ENCODE data around the gene PITPNC1. TPM values are rescaled to one million over a fixed set of nuclear protein-coding genes. Genes with fewer than 3 reads are reported as not detected.
"Not testable (repeated sequence)": the region's sequence is repeated elsewhere in the genome, so short reads cannot be mapped to it uniquely, and the experiment has no call there.

The PITPNC1 gene
- total and polyA plus RNA-seq, 7 donors: 3.0 to 15.7 (median 5.6) TPM

DNA sequence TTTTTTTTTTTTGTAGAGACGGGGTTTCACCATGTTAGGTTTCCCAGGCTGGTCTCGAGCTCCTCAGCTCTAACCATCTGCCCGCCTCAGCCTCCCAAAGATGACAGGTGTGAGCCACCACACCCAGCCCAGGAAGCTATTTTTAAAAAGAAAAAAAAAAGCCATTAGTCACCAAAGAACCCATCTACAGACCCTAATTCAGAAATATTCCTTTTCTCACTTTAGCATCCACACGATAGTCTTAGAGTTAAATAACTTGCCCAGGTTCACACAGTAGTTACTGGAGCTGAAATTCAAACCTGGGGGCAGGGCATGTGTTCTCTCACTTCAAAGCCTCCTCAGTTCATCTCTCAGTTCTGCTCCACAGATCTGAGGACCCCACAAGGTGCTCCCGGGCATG, 270.4 kb downstream of the PITPNC1 start:
- intact Hi-C loops (cut with DNase I): no loop called here
- TF ChIP-seq EP300 (IDR thresholded peaks at IDR 0.05) (no peak), POLR2A (IDR thresholded peaks at IDR 0.05) (no peak), POLR2AphosphoS5 (IDR thresholded peaks at IDR 0.05) (no peak)
- TF ChIP-seq, protein P1, sequence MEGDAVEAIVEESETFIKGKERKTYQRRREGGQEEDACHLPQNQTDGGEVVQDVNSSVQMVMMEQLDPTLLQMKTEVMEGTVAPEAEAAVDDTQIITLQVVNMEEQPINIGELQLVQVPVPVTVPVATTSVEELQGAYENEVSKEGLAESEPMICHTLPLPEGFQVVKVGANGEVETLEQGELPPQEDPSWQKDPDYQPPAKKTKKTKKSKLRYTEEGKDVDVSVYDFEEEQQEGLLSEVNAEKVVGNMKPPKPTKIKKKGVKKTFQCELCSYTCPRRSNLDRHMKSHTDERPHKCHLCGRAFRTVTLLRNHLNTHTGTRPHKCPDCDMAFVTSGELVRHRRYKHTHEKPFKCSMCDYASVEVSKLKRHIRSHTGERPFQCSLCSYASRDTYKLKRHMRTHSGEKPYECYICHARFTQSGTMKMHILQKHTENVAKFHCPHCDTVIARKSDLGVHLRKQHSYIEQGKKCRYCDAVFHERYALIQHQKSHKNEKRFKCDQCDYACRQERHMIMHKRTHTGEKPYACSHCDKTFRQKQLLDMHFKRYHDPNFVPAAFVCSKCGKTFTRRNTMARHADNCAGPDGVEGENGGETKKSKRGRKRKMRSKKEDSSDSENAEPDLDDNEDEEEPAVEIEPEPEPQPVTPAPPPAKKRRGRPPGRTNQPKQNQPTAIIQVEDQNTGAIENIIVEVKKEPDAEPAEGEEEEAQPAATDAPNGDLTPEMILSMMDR (IDR thresholded peaks at IDR 0.05): no peak
- 73 to 93% methylated on average over 5 of the region's 5 CpGs for WGBS, 2 donors
- no peaks in the 10 kb centered on the region for H3K36me3 ChIP-seq
- no peak for DNase-seq
- H3K4me3 ChIP-seq: no peak overlapping the region
- H3K27ac ChIP-seq: no peak overlapping the region
- no peaks in the 10 kb centered on the region for H3K4me1 ChIP-seq
- H3K27me3 ChIP-seq: no peaks in the 10 kb centered on the region
- no peaks in the 10 kb centered on the region for H3K9me3 ChIP-seq

DNA sequence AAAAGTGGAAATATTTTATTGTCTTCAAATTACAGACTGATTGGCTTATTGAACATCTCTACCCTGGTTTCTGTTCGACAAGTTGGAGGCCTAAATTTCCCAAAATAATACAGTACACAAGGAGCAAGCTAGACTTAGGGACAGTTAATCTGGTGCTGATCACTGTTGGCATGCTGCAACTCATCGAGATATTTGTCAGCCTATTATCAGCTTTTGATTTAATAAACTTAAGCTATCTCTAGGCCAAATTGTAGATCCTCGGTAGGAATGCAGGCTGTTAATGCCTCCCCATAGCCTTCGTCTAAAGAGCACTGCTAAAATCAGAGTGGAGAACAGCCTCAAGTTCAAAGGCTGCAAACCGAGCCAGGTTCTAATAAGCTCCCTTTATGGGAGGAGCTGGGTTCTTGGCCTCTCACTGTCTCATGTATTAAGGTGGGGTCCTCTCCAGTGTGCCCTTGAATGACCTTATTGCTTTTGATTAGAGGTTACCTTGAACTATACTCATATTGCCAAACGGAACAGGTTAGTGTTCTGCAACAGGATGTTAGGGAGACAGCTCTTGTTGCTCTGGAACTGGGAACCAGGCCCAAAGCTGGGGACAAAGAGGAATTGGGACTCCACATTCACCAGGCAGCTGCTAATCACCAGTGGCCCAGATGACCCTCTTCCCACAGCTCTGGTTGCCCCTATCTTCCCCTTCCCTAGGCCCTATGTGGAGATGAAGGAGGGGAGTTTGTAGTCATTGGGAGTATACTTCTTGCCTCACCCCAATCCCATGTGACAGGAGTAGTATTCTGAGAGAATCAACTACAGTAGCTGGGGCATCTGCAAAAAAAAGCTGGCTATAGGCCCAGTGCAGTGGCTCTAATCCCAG, 271.2 kb downstream of the PITPNC1 start:
- WGBS, 2 donors: 88 to 90% methylated on average over 6 of the region's 6 CpGs
- intact Hi-C loops (cut with DNase I): no loop called here
- no peak for DNase-seq

DNA sequence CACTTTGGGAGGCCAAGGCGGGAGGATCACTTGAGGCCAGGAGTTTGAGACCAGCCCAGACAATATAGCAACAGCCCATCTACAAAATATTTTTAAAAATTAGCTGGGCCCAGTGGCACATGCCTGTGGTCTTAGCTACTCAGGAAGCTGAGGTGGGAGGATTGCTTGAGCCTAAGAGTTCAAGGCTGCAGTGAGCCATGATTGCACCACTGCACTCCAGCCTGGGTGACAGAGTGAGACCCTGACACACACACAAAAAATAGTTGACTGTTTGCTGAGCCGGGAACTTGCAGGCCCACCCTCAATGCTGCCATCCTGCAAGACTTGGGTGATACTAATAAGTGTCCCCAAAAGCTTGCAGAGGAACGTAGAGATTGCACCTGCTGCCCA, 271.8 kb downstream of the PITPNC1 start:
- intact Hi-C loops (cut with DNase I); H3K9me3 ChIP-seq; H3K27me3 ChIP-seq; H3K36me3 ChIP-seq; H3K27ac ChIP-seq; H3K4me1 ChIP-seq; DNase-seq; H3K4me3 ChIP-seq: not testable (repeated sequence)
- WGBS, 2 donors: 92 to 96% methylated on average over 3 of the region's 3 CpGs

More for the DNA sequence above, 271.2 kb downstream of the PITPNC1 start:
- TF ChIP-seq, protein P1 (IDR thresholded peaks at IDR 0.05): no peak
- TF ChIP-seq EP300 (IDR thresholded peaks at IDR 0.05) (no peak), POLR2A (IDR thresholded peaks at IDR 0.05) (no peak), POLR2AphosphoS5 (IDR thresholded peaks at IDR 0.05) (no peak)
- Histone ChIP-seq H3K4me3 (no peak overlapping the region), H3K27ac (no peak overlapping the region), H3K4me1 (no peaks in the 10 kb centered on the region), H3K36me3 (no peaks in the 10 kb centered on the region), H3K27me3 (no peaks in the 10 kb centered on the region), H3K9me3 (no peaks in the 10 kb centered on the region)

DNA sequence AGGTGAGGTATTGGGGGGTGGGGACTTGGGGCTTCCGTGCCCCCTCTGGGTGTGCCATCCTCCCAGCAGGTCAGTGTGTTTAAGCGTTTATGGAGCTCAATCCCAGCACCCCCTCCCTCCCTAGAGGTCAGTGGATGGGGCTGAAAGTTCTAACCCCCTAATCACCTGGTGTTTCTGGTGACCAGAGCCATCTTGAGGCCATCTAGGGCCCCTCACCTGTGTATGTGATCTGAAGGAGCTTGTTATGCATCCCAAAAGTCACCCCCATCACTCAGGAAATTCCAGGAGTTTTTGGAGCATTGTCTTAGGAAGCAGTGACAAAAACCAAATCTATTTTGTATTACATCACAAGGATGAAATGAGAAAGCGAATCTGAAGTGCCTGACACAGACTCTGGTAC, 272.8 kb downstream of the PITPNC1 start:
- DNase-seq: no peak
- 83 to 84% methylated on average over 3 of the region's 3 CpGs for WGBS, 2 donors

DNA sequence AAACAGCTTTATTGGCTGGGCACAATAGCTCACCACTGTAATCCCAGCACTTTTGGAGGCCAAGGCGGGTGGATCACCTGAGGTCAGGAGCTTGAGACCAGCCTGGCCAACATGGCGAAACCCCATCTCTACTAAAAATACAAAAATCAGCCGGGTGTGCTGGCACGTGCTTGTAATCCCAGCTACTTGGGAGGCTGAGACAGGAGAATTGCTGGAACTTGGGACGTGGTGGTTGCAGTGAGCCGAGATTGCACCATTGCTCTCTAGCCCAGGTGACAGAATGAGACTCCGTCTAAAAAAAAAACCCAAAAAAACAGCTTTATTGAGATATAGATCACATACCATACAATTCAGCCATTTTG, 274.1 kb downstream of the PITPNC1 start:
- H3K27me3 ChIP-seq; H3K4me3 ChIP-seq; DNase-seq; intact Hi-C loops (cut with DNase I); H3K9me3 ChIP-seq; H3K36me3 ChIP-seq; H3K27ac ChIP-seq; H3K4me1 ChIP-seq: not testable (repeated sequence)
- 90 to 92% methylated on average over 7 of the region's 7 CpGs for WGBS, 2 donors

More for the DNA sequence above, 272.8 kb downstream of the PITPNC1 start:
- no peaks in the 10 kb centered on the region for H3K9me3 ChIP-seq
- intact Hi-C loops (cut with DNase I): no loop called here
- no peak overlapping the region for H3K4me3 ChIP-seq
- TF ChIP-seq POLR2AphosphoS5 (IDR thresholded peaks at IDR 0.05): no peak
- no peak for TF ChIP-seq EP300 (IDR thresholded peaks at IDR 0.05)
- TF ChIP-seq POLR2A (IDR thresholded peaks at IDR 0.05): no peak
- TF ChIP-seq, protein P1 (IDR thresholded peaks at IDR 0.05): no peak
- H3K36me3 ChIP-seq: no peaks in the 10 kb centered on the region
- H3K27ac ChIP-seq: no peak overlapping the region
- no peaks in the 10 kb centered on the region for H3K4me1 ChIP-seq
- H3K27me3 ChIP-seq: no peaks in the 10 kb centered on the region

DNA sequence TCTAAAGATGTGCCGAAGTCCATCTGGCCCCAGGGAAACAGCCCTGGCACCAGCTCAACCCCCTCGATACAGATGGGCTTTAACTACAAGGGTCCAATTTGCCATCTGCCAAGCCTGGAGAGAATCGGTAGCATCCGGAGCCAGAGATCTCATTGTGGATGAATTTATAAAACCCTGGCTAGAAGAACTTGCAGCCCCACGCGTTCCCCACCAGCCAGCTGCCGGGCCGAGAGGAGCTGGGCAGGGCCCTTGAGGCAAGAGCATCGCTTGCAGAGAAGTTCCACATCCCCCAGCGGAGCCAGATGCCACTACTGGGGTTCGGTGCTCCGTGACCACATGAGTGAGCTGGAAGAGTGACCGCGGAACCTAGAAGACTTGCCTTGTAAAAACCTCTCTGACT, 275.4 kb downstream of the PITPNC1 start:
- H3K4me3 ChIP-seq: no peak overlapping the region
- no peaks in the 10 kb centered on the region for H3K36me3 ChIP-seq
- TF ChIP-seq EP300 (IDR thresholded peaks at IDR 0.05) (no peak), POLR2A (IDR thresholded peaks at IDR 0.05) (no peak), POLR2AphosphoS5 (IDR thresholded peaks at IDR 0.05) (no peak)
- TF ChIP-seq, protein P1 (IDR thresholded peaks at IDR 0.05): no peak
- H3K27ac ChIP-seq: no peak overlapping the region
- no peaks in the 10 kb centered on the region for H3K4me1 ChIP-seq
- no peaks in the 10 kb centered on the region for H3K27me3 ChIP-seq
- H3K9me3 ChIP-seq: no peaks in the 10 kb centered on the region
- intact Hi-C loops (cut with DNase I): no loop called here
- DNase-seq: no peak
- WGBS, 2 donors: 96 to 97% methylated on average over 14 of the region's 14 CpGs
